Urothelium cell line (cell line): ENCODE results near the gene JMJD1C.
A peak's percentile ranks its signal among the peaks of the same experiment; 100 is the strongest.

Source experiments
- DNase-seq: peaks from one replicate; pipeline ENCODE4 v3.0.0; 2011; ENCODE audit warnings: low spot score, mixed read lengths
- FAIRE-seq: peaks from 2 replicates; lab custom pipeline; 2011; peaks lifted over from hg19 to GRCh38; lab: Jason Lieb, UNC

Gene JMJD1C

DNA sequence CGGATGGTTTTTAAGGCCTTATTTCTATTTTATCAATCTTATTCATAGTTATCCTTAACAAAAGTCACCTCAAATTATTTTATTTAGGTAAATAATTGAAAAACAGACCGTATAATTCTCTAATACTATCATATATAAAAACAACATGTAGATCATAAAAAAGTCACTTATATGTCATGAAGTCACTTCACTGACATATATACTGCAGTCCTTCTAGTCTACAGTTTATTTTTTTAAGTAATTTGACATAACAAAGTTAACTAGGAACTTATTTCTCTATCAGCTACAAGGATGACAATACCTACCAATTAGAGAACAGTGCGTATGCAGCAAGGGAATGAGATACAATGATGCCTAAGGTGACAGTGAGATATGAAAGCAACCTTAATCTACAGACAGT lies 26.2 kb downstream of the JMJD1C start:
- DNase-seq (no peak), FAIRE-seq (no peak)

DNA sequence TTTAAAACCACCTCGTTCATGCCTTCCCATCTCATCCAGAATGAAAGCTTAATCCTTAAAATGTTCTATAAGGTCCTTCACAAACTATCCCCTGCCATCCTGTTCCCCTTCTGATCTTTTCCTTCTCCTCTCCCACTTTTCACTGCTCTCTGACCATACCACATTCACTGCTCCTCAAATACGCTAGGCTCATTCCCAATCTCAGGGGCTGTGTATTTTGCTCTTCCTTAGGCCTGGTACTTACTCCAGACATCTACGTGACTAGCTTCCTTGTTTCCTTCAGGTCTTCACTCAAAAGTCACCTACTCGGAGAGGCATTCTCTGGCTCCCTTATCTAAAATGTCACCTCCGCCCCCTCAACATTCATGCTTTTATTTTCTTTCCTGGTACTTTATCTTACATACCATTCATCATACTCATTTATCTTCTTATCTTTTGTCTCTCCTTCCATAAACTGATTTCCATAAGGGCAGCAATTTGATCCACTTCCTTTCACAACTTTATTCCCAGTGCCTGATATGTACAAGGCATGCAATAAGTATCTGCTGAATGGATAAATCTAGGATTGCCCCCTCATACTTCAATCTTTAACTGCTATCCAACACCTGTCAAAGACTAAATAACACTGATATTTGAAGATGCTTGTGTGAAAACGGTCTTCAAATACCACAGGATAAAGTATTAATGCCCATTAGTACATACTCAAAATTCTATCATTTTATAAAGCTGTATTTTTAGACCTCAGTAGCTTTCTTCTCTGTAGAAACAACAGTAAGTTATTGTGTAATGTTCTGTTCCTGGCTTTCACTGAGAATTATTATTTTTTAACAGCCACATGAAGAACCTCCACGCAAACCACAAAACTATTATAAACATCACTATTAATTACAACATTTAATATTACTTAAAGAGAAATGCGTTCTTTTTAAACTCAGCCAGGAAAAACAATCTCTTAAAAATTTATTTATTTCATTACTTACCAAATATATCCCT lies 27.0 kb downstream of the JMJD1C start:
- FAIRE-seq (peak; percentile 9), DNase-seq (no peak)

DNA sequence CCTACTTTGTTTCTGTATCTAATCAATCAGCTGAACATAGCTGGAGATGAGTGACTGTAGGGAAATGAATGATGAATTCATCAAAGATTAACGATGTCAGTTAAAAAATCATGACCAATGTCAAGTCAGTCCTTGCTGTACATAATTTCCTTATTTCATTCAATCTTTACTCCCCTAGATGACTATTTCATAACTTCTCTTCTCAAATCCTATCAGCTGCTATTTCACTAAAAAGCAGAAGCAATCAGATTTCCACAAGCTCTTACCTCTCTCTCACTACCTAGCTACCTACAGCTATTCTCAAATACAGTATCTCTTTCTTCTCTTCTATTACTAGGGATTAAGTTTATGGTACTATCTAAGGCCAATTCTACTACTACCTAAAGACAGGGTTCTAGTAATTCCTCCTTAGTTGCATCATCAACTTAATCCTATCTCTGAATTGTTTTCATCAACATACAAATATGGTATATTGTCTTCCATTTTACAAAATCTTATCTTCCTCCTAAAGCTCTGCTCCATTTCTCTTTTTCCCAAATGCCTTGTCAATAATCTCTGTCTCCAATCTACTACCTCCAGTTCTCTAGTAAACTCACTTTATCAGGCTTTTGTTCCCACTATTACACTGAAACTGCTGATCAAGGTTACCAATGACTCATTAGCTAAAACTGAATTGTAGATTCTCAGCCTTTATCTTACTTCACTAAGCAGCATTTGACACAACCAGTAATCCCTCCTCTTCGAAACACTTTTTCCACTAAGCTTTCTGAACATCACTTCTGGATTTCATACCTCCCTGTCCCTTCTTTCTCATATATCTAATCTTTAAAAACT lies 28.4 kb downstream of the JMJD1C start:
- no peak for FAIRE-seq
- no peak for DNase-seq

- DNase-seq: no peak
- FAIRE-seq: no peak
These were observed 29.6 kb downstream of the JMJD1C start for GRCh38 chr10:63436225-63436624.

DNA sequence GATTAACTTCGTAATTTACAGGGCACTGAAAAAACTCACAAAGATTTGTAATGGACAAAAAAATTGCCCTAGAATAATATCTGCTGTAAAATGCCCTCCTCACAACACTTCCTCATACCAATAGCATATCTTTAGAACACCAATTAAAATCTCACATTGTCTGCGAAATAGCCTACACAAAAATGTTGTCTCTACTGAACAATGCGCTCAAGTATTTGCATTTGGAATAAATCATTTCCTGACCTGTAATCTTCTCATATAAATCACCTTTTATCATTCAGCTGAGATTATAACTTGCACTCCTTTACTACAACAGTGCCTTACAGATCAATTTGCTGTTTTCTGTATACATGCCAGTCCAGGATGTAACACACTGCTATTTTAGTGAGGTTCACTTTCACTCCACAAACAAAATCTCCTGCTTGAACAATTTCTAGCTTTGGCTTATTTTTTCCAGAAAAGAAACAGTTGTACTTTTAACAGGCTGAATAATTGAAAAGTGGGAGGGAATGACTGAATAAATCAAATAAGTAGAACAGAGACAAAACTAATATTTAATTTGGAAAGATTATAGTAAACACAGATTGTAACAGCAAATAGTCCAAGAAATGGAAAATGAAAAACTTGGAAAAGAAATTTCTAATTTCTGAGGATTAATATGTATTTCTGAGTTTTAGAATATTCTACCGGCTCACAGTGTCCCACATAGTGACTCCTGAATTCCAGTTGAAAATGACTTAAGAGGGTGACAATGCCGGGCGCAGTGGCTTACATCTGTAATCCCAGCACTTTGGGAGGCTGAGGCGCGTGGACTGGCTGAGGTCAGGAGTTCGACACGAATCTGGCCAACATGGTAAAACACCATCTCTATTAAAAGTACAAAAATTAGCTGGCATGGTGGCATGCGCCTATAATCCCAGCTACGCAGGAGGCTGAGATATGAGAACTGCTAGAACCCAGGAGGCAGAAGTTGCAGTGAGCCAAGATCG lies 30.6 kb downstream of the JMJD1C start:
- FAIRE-seq: no peak
- DNase-seq: no peak

- FAIRE-seq (no peak), DNase-seq (no peak)
These were observed 33.6 kb downstream of the JMJD1C start for GRCh38 chr10:63431962-63432797.

DNA sequence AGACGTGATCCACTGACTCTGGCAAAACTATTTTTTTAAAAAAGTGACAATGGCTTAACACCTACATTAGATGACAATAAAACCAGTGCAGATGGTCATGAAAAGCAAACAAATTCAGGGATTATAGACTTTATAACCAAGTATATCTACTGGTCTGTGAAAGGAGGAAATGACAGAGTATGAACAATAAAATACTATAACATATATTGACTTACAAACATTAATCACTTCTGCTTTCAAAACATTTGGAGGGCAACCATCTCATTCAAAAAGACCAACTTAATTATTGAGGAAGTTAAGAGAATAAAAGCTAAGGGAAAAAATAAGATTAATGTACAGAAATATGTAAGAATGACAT lies 34.8 kb downstream of the JMJD1C start:
- no peak for DNase-seq

DNA sequence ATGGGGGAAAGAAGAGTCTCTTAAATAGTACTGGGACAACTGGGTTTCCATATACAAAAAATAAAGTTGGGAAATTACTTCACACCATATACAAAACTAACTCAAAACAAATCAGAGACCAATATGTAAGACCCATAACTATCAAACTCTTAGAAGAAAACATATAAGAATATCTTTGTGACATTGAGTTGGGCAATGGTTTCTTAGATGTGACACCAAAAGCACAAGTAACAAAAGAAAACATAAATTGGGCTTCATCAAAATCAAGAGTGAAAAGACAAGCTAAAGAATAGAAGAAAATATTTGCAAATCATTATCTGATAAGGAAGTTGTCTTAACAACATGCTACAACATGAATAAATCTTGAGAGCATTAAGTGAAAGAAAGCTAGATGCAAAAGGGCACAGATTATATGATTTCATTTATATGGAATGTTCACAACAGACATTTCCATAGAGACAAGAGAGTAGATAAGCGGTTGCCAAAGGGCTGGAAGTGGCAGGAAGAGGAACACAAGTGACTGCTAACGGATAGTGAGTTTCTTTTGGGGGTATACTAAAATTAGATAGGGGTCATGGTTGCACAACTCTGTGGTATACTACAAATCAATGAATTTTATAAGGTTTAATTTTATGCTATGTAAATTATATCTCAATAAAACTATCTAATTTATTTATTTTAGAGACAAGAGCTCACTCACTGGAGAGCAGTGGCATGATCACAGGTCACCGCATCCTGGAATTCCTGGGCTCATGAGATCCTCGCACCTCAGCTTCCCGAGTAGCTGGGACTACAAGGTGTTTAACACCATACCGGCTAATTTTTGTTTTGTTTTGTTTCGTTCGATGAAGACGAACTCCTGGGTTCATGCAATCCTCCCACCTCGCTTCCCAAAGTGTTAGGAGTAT lies 35.4 kb downstream of the JMJD1C start:
- DNase-seq (peak; percentile 13), FAIRE-seq (no peak)

More for the DNA sequence above, 34.8 kb downstream of the JMJD1C start:
- no peak for FAIRE-seq

DNA sequence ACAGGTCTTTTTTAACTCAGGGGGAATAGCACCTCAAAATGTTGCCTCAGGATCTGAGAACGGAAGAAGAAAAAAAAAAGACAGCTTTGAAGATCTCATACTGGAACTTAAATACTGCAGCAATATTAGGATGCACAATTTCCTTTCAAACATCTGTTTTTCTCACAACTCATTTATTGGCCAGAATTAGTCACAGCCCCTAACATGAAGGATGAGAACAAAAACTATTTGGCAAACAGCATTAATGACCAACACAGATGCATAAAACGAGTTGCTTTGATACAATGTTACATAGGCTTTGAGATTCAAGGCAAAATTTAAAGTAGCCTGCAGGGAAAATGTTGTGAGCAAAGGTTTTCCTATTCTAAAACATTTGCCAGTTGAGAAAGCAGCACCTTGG lies 36.5 kb downstream of the JMJD1C start:
- no peak for DNase-seq

GRCh38 chr10:63427013-63427412 lies 38.8 kb downstream of the JMJD1C start:
- DNase-seq (no peak), FAIRE-seq (no peak)

More for the DNA sequence above, 36.5 kb downstream of the JMJD1C start:
- FAIRE-seq: no peak

DNA sequence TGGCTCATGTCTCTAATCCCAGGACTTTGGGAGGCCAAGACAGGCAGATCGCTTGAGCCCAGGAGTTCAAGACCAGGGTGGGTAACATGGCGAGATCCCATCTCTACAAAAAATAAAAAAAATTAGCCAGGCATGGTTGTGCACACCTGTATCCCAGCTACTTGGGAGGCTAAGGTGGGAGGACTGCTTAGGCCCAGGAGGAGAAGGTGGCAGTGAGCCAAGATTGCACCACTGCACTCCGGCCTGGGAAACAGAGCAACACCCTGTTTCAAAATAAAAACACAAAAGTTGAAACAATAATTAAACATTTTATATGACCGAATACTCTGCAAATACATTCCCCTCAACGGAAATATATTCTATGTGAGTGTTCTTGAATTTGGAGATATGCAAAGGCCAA lies 40.3 kb downstream of the JMJD1C start:
- no peak for FAIRE-seq

DNA sequence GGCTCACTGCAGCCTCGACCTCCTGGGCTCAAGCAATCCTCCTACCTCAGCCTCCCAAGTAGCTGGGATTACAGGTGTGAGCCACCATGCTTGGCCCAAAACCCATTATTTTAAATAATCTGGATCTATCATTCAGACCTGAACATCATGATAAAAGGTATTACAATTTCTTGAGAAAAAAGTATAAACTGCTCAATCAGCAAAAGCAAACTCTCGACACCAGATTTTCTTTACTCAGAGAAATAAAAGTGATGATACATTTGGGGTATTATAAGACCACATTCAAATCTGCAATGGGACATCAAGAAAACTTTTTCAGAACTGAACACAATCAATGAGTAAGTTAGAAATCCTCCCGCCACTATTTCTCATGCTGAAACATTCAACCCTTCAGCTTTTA lies 41.2 kb downstream of the JMJD1C start:
- FAIRE-seq (no peak), DNase-seq (no peak)

More for the DNA sequence above, 40.3 kb downstream of the JMJD1C start:
- DNase-seq: no peak

DNA sequence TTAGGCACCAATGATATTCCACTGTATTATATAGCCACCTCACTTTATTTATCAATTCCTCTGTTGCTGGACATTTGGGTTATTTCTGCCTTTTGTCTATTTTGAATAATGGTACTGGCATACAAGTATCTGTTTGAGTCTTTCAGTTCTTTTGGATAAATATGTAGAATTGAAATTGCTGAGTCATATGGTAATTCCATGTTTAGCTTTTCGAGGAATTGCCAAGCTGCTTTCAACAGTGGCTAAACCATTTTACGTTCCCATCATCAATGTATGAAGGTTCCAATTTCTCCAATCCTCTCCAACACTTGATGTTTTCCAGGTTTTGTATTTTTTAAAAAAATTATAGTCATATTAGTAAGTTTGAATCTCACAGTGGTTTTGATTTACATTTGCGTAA lies 42.3 kb downstream of the JMJD1C start:
- FAIRE-seq (no peak), DNase-seq (no peak)

- FAIRE-seq: no peak
- DNase-seq: no peak
These were observed 44.2 kb downstream of the JMJD1C start for GRCh38 chr10:63421591-63421990.

DNA sequence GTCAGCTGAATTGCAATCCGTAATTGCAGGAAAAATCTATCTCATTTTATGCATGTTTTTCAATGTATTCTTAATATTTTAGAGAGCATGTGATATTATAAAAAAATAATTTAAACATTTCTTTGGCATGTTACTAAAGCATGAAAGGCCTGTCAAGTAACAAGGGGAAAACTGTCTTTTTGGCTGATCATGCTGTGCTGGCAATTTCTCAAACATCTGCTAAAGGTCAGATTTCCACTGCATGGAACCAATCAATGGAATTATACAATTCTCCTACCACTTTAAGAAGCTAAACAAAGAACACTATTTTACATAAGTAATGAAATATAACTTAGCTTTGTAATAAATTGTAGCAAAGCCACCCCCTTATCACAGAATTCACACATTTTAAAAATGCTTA lies 49.4 kb downstream of the JMJD1C start:
- no peak for FAIRE-seq
- no peak for DNase-seq

- DNase-seq: no peak
- no peak for FAIRE-seq
These were observed 50.0 kb downstream of the JMJD1C start for GRCh38 chr10:63415640-63416244.

- no peak for DNase-seq
- FAIRE-seq: no peak
These were observed 51.1 kb downstream of the JMJD1C start for GRCh38 chr10:63414481-63415260.
